ELF-1 (cell line): Measurements from ENCODE around the gene RBFOX2.

Experiments
- DNase-seq: peaks from one replicate; pipeline ENCODE4 v3.0.0-alpha.2; 2016; ENCODE audit warnings: low read depth, low spot score

Gene RBFOX2

DNA sequence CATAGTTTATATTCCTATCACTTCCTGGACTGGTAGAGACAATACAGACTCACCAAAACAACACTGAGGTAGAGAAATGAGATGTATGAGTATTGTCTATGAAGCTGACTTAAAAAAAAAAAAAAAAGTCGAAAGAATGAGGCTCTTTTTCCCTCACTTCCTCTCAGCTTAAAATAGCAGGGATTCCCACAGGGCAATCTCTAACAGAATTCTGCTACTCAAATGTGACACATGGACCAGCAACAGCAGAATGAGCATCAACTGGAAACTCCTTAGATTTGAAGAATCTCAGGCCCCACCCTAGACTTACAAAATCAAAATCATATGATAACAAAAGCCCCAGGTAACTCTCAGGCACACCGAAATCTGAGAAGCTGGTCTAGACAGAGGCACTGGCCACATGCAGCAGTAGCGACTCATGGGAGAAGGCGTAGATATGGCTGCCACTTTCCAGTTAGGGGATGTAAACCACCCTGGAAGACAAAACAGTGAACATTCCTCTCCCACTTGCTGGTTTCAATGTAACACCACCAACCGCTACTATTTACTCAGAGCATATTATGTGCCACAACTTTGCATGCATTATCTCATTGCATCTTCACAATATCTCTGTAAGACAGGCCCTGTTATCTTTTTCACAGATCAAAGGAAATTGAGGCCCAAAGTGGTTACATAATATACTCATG is 128.0 kb downstream of the RBFOX2 start:
- DNase-seq, result peak; percentile 19

DNA sequence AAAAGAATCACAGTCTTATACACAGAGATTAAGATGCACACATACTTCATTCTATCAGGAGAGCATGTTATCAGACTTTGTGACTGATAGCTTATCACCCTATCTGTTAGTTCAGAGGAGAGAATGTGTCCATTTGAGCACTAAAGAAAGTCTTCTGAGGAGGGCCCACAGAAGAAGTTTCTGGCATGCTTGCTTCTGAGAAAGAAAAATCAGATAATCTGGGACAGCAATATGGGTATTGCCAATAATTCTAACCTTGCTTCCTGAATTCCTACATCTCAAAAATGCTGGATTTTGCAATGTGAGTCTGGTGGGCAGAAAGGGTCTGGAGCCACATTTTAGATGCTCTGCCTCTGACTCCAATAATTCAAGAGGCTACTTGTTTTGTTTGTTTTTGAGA is 128.9 kb downstream of the RBFOX2 start:
- DNase-seq, result no peak

DNA sequence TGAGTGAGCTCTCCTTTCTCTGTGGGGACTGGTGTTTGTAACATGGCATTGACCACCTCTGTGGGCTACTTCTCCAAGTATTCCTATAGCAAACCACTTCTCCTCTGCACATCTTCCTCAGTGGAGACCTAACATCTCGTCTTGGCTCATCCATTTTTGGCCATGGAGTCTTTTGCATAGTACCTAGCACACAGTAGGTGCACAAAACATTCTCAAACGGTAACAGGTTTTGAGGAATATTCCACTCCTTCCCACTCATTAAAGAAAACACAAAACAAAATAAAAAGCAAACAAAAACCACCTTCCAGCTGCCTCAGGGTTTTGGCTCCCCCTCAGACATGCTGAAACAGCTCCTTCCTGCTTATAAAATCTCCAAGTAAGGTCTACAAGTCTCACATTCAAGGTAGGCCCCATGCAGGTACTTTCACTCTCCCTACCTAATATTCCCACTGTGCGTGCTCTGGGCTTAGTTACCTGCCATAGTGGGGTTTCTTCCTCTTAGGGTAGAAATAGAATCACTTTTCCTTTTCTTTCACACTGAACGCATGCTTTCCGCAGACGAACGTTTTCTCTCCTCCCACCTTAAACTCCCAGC is 132.4 kb downstream of the RBFOX2 start:
- no peak for DNase-seq

DNA sequence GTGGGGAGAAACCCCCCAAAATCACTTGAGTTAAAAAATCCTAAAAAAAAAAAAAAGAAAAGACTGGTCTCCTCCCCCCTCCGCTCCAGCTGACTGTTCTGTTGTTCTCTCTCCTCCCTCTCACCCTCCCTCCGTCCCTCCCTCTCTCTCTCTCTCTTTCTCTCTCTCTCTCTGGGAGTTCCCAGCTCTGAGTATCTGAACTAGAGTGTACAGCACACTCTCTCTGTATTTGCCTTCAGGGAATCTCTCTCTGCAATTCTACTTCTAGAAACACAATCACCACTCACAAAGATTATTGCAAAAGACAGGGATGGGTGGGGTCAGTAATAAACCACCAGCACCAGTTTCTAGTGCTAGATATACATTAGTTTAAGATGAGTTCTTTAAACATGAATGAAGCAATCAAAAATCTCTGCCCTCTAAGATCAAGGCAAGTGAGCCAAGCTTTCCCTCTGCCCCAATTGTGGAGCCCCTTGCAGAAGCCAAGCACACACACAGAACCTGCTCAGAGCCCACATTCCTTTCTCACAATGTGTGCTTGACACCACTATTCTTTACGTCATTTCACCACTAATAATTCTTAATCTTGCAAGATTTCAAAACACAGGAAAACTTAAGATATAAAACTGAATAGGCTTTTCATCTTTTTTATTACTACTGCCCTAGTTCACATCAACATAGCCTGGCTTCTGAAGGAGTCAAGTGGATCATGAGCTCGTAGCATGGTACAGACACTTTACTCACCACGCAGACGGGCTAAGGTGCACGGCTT is 133.5 kb downstream of the RBFOX2 start:
- peak; percentile 27 for DNase-seq

DNA sequence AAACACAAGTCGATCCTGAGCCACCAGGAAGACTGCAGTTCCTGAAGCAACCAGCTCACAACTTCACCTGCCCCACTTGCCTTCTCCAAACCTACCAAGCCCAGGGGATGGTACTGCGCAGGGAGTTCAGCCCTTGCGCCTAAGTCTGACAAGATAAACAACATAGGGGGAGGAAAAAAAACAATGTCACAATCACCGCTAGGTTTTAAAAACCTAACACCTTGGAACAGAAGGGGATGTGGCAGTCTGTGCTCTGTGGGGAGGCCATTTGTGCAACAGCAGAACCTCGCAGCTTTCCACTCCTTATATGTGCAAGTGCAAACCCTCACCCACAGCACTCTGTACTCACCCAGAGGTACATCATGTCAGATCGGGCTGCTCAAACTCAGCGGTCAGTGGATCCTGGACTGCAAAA is 134.2 kb downstream of the RBFOX2 start:
- no peak for DNase-seq

DNA sequence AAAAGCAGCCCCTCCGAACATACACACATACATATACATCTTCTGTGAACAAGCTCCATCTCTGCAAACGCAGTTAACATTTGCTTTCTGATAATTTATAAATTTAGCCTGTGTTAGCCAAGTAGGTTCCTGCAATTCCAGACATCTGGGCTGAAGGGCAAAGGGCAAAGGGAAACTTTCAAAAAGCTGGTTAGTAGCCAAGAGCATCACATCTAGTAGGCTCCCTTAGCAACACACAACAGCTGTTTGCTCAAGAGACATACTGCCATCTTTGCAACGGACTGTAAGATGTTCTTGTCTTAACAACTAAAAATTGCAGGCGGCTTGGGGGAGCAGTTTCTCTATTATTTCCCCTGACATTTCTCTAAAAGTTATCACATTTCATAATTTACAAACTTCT is 134.9 kb downstream of the RBFOX2 start:
- DNase-seq, result no peak

DNA sequence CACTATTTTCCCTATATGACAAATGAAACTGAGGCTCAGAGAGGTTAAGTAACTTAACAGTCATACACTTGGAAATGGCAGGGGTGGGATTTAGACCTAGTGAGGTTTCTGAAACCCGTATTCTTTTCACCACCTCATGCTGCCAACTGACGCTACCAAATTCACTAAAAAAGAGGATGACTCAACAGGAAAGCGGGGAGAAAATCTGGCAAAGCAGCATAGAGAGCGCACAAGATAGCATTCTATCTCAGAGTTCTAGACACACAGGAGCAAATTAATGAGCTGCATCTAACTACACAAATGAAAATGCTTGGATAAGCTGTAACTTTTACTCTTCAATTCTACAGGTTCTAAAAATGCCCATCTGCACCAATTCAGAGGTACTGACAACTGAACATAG is 136.4 kb downstream of the RBFOX2 start:
- DNase-seq, result no peak

DNA sequence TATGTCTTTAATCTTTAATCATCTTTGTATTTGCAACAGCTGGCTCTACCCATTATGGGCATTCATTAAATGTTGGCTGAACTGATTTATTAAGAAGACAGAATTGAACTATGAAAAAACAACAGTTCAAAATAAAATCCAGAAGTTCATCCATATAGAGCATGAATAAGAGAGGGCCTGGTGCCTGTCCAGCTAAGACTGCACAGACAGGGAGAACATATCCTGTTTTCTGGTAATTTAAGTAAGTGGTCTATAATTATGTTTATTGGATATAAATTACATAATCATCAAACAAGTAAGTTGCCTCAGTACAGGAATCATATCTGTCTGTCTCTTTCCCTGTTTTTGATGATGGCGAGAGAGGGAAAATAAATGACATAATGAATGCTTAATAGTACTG is 137.2 kb downstream of the RBFOX2 start:
- DNase-seq, result no peak

DNA sequence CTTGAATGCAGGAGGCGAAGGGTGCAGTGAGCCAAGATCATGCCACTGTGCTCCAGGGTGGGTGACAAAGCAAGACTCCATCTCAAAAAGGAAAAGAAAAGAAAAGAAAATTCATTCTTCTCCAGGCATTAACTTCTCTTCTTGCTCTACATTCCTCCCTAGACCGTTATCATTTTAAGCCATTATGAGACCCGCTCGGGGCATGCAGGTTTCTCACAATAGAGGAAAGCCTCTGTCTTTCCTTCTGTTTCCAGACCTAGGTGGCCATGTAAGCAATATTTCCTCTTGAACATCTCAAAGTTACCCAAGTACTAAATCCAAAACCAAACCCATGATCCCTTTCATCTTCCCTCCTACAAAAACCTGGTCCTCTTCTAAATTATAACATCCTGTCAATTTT is 139.6 kb downstream of the RBFOX2 start:
- DNase-seq, result no peak

DNA sequence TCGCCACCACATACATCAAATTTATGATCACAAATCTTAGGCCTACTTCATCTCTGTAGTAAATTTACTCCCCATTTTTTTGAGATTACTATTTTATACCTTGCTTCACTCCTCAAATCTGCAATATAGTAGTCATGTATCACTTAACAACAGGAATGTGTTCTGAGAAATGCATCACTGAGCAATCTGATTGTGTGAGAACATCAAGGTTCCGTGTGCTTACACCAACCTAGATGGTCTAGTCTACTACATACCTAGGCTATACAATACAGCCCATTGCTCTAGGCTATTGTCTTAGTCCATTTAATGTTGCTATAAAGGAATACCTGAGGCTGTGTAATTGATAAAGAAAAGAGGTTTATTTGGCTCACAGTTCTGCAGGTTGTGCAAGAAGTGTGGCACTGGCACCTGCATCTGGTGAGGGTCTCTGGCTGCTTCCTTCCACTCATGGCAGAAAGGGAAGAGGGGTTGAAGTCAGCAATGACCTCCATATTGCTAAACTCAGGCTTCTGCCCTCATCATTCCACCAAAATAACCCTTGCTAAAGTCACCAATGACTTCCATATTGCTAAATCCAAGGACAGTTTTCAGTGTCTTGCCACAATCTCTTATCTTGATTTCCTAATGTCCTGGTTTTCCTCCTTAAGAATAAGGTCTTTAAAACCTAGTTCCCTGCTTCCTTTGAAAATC is 140.3 kb downstream of the RBFOX2 start:
- no peak for DNase-seq

DNA sequence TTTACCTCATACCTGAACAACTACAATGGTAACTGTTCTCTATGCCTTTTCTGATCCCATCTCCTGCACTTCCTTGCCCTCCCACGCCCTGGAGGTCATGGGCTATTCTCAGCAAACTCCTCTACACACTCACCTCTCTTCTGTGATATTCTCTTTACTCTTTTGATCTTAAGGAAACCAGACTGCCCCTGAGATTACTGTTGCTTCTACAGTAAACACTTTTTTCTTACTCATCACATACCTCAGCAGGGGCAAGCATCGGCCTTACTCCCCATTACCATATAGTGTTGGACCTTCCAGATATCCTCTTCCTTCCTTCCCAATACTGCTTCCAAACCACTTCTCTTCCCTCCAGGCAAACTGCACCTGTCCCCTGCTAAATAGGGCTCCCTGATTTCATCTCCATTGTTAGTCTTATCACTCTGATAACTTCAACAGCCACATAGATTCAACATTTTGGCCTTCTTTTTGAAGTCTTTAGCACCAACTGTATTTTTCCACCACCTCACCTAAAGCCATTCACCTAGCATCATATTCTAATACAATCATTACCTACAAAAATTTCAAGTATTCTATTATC is 141.2 kb downstream of the RBFOX2 start:
- peak; percentile 47 for DNase-seq

DNA sequence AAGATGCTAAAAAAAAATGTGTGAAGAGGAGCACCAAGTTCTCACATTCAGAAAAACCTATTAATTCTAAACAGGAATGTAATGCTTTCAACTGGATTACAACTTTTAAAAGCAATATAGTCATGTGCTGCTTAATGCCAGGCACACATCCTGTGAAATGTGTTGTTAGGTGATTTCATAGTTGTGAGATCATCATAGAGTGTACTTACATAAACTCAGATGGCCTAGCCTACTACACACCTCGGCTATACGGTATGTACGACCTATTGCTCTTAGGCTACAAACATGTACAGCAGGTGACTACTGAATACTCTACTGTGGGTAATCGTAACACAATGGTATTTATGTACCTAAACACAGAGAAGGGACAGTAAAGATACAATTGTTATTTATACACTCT is 142.3 kb downstream of the RBFOX2 start:
- DNase-seq, result no peak

DNA sequence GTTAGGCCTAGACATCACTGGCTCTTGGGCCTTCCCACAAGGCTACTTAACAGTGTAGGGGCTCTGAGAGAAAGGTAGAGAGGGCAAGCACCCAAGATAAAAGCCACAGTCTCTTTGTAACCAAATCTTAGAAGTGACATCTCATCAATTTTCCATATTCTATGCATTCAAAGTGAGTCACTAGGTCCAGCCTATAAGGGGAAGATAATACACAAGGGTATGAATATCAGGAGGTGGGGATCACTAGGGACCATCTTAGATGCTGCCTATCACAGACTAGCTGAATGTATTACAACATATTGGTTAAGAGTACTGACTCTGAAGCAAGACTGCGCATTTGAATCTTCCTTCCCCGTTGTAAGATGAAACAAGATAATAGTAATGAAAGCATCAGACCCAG is 144.1 kb downstream of the RBFOX2 start:
- no peak for DNase-seq

DNA sequence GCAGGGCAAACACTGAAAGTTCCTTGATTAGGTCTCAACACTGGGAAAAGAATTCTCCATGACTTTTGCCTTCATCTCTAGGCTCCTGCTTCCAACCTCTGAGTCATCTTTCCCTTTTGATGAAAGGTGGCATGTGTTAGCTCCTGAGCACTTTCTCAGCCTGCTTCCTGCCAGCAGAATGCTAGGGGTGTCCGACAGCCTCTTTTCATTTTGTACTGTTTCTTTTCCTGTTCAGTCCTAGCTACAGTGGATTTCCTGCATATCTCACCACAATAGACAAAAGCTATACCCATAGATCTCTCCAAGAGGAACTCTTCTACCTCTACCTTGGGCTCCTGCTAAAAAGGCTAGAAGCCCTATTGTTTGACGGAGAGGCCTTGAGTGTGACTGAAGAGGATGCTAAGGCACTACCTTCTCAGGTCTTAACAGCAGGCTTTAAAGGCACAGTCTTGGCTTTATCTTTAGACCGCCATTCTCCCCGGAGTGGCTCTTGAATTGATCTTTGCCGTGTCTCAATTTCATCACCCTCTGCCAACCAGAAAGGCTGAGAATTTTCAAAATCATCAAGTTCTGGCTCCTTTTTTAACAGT is 145.5 kb downstream of the RBFOX2 start:
- peak; percentile 38 for DNase-seq

DNA sequence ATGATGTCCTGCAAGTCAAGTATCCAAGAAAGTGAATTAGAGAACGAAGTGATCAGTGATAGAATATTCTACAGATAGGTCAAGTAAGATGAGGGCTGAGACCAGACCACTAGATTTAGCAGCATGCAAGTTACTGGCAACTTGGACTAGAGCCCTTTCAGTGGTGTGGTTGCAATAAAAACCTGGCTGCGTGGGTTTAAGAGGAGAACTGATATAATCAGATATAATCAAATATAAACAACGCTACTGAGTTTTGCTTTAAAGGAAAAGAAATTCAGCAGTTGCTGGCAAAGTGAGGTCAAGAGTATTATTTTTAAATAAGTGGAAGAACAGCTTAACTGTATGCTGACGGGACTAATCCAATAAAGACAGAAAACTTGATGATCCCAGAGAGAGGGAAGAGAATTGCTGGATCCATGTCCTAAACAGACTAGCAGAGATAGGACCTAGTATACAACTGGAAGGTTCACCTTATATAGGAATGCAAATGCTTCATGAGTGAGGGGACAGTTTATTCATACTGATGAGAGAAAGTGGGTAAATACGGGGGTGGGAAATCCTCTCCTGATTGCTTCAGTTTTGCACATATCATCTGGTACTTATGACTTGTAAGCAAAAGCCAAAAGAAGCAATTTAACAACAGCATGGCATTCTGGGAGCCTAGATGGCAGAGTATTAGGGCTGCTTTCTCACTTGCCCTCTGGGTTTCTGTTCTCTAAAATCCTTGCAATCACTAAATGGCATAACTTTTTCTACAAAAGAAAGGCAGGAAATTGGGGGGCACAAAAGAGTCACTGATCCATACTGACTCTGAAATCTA is 146.2 kb downstream of the RBFOX2 start:
- DNase-seq, result no peak

DNA sequence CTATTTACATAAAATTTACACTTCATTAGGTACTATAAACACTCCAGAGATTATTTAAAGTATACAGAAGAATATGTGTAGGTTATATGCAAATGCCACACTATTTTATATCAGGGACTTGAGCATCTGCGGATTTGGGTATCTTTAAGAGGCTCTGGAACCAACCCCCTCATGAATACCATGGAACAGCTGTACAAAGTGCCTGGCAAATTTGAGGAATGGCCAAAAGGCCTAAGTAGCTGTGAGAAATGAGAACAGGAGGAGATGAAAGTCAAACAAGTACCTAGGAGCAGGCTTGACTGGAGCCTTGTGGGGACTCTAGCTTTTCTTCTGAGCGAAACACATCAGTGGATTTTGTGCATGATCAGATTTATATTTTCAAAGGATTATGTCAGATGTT is 149.3 kb downstream of the RBFOX2 start:
- DNase-seq, result no peak

DNA sequence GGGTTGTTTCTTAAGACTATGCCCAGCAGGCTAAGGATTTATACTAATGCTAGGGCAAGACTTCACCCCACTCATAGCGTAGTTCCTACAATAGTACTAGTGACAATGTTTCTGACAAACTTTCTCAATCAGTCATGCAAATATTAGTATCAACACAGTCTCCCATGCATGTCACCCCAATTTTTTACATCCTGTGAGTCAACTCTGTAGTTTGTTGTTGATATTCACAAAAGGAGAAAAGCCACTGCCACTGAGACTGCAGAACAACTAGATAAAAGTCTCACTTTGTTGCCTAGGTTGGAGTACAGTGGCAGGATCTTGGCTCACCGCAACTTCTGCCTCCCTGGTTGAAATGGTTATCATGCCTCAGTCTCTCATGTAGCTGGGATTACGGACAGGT is 155.2 kb downstream of the RBFOX2 start:
- no peak for DNase-seq

DNA sequence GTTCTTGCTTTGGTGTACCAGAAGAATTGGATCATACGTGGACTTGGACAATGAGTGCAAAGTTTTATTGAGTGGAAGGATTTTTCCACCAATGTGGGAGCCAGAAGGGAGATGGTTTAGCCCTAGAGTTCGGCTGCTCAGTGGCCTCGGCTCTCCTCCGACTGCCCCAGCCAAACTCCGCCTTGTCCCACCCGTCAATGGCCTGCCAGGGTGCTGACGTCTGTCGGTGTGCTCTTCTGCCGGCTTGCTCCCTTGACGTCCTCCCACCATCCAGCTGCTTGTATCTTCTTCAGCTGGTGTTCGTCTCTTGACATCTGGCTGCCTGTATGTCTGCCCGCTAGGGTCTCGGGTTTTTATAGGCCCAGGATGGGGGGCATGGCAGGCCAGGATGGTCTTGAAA is 156.2 kb downstream of the RBFOX2 start:
- no peak for DNase-seq

DNA sequence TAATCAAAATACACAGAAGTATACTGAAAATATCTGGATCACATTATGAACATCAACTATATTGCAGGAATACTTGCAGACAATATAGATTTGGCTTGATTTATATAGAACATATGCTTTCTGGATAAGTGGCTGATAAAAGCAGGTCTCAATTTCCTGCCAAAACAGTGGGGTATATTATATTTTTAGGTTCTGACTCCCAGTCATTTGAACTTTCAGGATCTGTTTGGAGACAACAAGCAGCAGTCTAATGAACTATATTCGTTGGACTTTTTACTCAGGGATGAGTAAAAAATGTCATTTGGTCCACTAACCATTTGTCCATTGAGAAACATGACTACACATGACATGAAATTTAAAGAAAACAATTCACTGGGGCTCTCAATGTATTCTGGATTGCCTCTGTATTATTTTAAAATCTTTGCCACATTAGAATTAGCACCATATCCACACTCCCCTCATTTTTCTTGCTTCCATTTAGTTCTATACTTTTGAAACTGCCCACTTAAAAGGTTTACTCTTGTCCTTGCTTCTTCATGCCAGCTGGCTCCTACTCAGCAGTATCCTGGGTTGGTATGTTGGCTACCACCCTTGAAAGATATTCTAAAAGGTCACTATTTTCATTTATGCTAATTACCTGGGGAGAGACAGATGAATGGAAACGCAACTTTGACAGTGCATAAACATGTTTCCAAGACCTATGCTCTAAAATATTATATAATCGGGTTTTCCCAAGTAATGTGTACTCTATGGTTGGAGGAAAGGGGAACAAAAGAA is 157.9 kb downstream of the RBFOX2 start:
- DNase-seq, result no peak

DNA sequence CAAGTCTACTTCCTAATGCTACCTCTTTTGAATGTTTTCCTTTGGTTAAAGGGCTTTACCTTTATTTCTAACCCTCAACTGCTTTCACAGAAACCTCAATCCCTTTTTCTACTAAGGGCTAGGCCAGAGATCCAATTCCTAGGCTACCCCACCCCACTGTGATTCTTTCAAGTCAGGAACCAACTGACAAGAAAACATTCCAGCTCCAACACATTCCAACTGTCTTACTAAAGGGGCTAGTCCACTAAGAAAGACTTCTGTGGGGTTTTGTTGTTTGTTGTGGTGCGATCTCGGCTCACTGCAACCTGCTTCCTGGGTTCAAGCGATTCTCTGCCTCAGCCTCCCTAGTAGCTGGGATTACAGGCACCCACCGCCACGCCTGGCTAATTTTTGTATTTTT is 159.7 kb downstream of the RBFOX2 start:
- DNase-seq, result peak; percentile 56
